ENCODE results near the gene MYOT. TPM values are rescaled to one million over a fixed set of nuclear protein-coding genes. Genes with fewer than 3 reads are reported as not detected.

Gene MYOT
- total RNA-seq (2021): not detected in 2 replicates
- Bru-seq, nascent RNA: not detected
- BruChase-seq, experiment 1, labeled RNA remaining after a 2-hour chase: not detected
- not detected for BruChase-seq, experiment 2, labeled RNA remaining after a 6-hour chase
- long read RNA-seq, partial matches to known transcripts: 0 of 4 reads
- long read RNA-seq, other reads (novel, unspliced or antisense): 4 of 4 reads

- TF ChIP-seq EZH2 (IDR thresholded peaks at IDR 0.05; ENCODE audit: borderline replicate concordance, low read depth, low read length, poor library complexity, severe bottlenecking) (no peak), CTCF (conservative IDR thresholded peaks at IDR 0.05; ENCODE audit: low read depth, low read length) (no peak)
- H3K27me3 ChIP-seq (replicated peaks; ENCODE audit: insufficient read depth, low read depth, low read length, poor library complexity): peaks cover 15% of the 10 kb centered on the region
- no peaks in the 10 kb centered on the region for H3K36me3 ChIP-seq (ENCODE audit: insufficient read depth, low read length, poor library complexity, severe bottlenecking)
- BruUV-seq (replicated peaks): no TSS peak
- DNase-seq (ENCODE audit: low spot score): no peak
- no peaks in the 10 kb centered on the region for H3K4me1 ChIP-seq (ENCODE audit: insufficient read depth, low read length, poor library complexity, severe bottlenecking)
- intact Hi-C loops (cut with micrococcal nuclease; ENCODE audit: unreplicated experiment): no loop called here
- no peak within 1 kb of the TSS for H3K4me3 ChIP-seq (ENCODE audit: low read depth, low read length, poor library complexity, severe bottlenecking)
- H3K9me3 ChIP-seq (ENCODE audit: low read depth, low read length, poor library complexity, severe bottlenecking): no peaks in the 10 kb centered on the region
- no peak within 1 kb of the TSS for H3K27ac ChIP-seq (ENCODE audit: low read depth, low read length, poor library complexity, severe bottlenecking)
- ChIA-PET CTCF (no interaction called here), POLR2A (ENCODE audit: low non-redundant PET) (interaction anchor here (0.6 kb wide), 1 partner anchor 9 kb away, joined by 3 read pairs; no protein-coding TSS in a partner anchor)
Measured at GRCh38 chr5:137867664-137868063, at the start of gene MYOT. TSS of gene MYOT (plus strand) at chr5:137867860. CDS start at chr5:137870652, 2,792 bp downstream.

DNA sequence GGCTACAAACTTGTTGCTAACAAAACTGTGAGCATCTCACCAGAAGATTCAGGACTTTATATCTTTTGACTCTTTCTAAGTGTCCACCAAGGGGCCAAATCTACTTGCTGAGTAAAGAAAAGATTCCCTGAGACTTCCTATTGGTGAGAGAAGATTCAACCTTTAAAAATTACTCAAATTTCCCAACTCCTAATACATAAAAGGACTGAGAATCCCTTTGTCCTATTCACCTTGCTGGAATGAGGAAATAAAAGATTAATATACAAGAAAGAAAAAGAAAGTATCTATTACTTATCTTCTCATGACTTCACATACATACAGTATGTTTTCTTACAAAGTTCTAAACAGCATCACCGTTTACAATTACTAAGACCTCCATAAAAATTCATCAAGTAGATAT lies 47.9 kb upstream of the MYOT start:
- intact Hi-C loops (cut with micrococcal nuclease; ENCODE audit: unreplicated experiment): loop anchor here (5.0 kb wide), 1 partner anchor 192 kb away; no protein-coding TSS in a partner anchor
- Histone ChIP-seq H3K36me3 (ENCODE audit: insufficient read depth, low read length, poor library complexity, severe bottlenecking) (no peaks in the 10 kb centered on the region), H3K27ac (ENCODE audit: low read depth, low read length, poor library complexity, severe bottlenecking) (no peak overlapping the region), H3K4me3 (ENCODE audit: low read depth, low read length, poor library complexity, severe bottlenecking) (no peak overlapping the region), H3K27me3 (replicated peaks; ENCODE audit: insufficient read depth, low read depth, low read length, poor library complexity) (peaks cover 4% of the 10 kb centered on the region), H3K4me1 (ENCODE audit: insufficient read depth, low read length, poor library complexity, severe bottlenecking) (no peaks in the 10 kb centered on the region), H3K9me3 (ENCODE audit: low read depth, low read length, poor library complexity, severe bottlenecking) (no peaks in the 10 kb centered on the region)
- BruUV-seq (replicated peaks): no TSS peak
- DNase-seq (ENCODE audit: low spot score): no peak
- CTCF ChIA-PET: no interaction called here
- no peak for TF ChIP-seq CTCF (conservative IDR thresholded peaks at IDR 0.05; ENCODE audit: low read depth, low read length)
- TF ChIP-seq EZH2 (IDR thresholded peaks at IDR 0.05; ENCODE audit: borderline replicate concordance, low read depth, low read length, poor library complexity, severe bottlenecking): no peak
- POLR2A ChIA-PET (ENCODE audit: low non-redundant PET): no interaction called here

DNA sequence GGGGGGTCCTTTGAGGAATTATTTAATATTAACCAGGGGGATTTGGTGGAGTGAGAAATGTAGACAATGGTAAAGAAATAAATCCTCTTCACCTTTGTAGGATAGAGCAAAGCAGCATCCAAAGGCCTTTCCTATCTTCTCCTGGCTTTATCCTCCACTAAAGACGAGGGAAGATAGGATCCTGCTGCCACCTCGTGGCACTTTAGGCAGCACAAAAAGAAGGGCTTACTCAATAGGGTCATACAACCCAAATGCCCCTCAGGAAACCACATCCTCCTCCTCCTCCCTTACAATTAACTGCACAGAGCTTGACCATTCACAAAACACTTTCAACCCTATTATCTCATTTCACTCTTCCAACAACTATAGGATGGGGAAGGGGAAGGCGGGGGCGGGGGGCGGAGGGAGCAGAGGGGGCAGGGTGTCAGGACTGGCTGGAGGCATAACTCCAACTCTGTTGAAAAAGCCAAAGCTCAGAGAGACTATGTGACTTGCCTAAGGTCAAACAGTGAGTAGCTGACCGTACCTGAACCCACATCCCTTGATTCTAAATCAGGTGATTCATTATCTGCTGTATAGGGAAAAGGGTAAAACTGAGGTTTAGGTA lies 45.4 kb upstream of the MYOT start:
- no TSS peak for BruUV-seq (replicated peaks)
- no peaks in the 10 kb centered on the region for H3K36me3 ChIP-seq (ENCODE audit: insufficient read depth, low read length, poor library complexity, severe bottlenecking)
- no peak overlapping the region for H3K27ac ChIP-seq (ENCODE audit: low read depth, low read length, poor library complexity, severe bottlenecking)
- no peaks in the 10 kb centered on the region for H3K4me1 ChIP-seq (ENCODE audit: insufficient read depth, low read length, poor library complexity, severe bottlenecking)
- peak; percentile 61 for TF ChIP-seq CTCF (conservative IDR thresholded peaks at IDR 0.05; ENCODE audit: low read depth, low read length)
- TF ChIP-seq EZH2 (IDR thresholded peaks at IDR 0.05; ENCODE audit: borderline replicate concordance, low read depth, low read length, poor library complexity, severe bottlenecking): no peak
- POLR2A ChIA-PET (ENCODE audit: low non-redundant PET): no interaction called here
- H3K4me3 ChIP-seq (ENCODE audit: low read depth, low read length, poor library complexity, severe bottlenecking): no peak overlapping the region
- peak; percentile 60 for DNase-seq (ENCODE audit: low spot score)
- intact Hi-C loops (cut with micrococcal nuclease; ENCODE audit: unreplicated experiment): loop anchor here (1.0 to 5.0 kb wide), 3 partner anchors 43 to 195 kb away; no protein-coding TSS in a partner anchor
- CTCF ChIA-PET: interaction anchor here (1.4 kb wide), 1 partner anchor 43 kb away, joined by 5 read pairs; no protein-coding TSS in a partner anchor
- H3K9me3 ChIP-seq (ENCODE audit: low read depth, low read length, poor library complexity, severe bottlenecking): no peaks in the 10 kb centered on the region
- H3K27me3 ChIP-seq (replicated peaks; ENCODE audit: insufficient read depth, low read depth, low read length, poor library complexity): peaks cover 4% of the 10 kb centered on the region
